Left forelimb (tissue), 1 donor: Measurements from ENCODE around the gene SEPTIN11.
"Not testable (repeated sequence)": the region's sequence is repeated elsewhere in the genome, so short reads cannot be mapped to it uniquely, and the experiment has no call there.

Experiments
- DNase-seq: peaks from one replicate; pipeline ENCODE4 v3.0.0-alpha.2; 2018; ENCODE audit warnings: low spot score

Gene SEPTIN11

GRCh38 chr4:76952071-76952470 is 2.5 kb downstream of the SEPTIN11 start:
- no peak for DNase-seq

- no peak for DNase-seq
Observed at GRCh38 chr4:76952656-76953582, 3.4 kb downstream of the SEPTIN11 start.

- DNase-seq, result no peak
Observed at GRCh38 chr4:76953956-76954355, 4.4 kb downstream of the SEPTIN11 start.

GRCh38 chr4:76954489-76954888 is 4.9 kb downstream of the SEPTIN11 start:
- DNase-seq, result no peak

GRCh38 chr4:76955182-76955581 is 5.6 kb downstream of the SEPTIN11 start:
- DNase-seq, result no peak

GRCh38 chr4:76957004-76957738 is 7.6 kb downstream of the SEPTIN11 start:
- no peak for DNase-seq

- no peak for DNase-seq
Observed at GRCh38 chr4:76958891-76959290, 9.3 kb downstream of the SEPTIN11 start.

GRCh38 chr4:76960014-76960413 is 10.5 kb downstream of the SEPTIN11 start:
- DNase-seq, result no peak

- DNase-seq, result no peak
Observed at GRCh38 chr4:76962406-76963130, 13.0 kb downstream of the SEPTIN11 start.

GRCh38 chr4:76963131-76963750 is 13.7 kb downstream of the SEPTIN11 start:
- DNase-seq, result no peak

- not testable (repeated sequence) for DNase-seq
Observed at GRCh38 chr4:76963927-76964326, 14.4 kb downstream of the SEPTIN11 start.

GRCh38 chr4:76964769-76965168 is 15.2 kb downstream of the SEPTIN11 start:
- no peak for DNase-seq

- no peak for DNase-seq
Observed at GRCh38 chr4:76965866-76966579, 16.5 kb downstream of the SEPTIN11 start.

- DNase-seq, result no peak
Observed at GRCh38 chr4:76968937-76969336, 19.4 kb downstream of the SEPTIN11 start.

- no peak for DNase-seq
Observed at GRCh38 chr4:76969495-76969894, 19.9 kb downstream of the SEPTIN11 start.

GRCh38 chr4:76969941-76970529 is 20.5 kb downstream of the SEPTIN11 start:
- no peak for DNase-seq

GRCh38 chr4:76972306-76972705 is 22.8 kb downstream of the SEPTIN11 start:
- DNase-seq, result no peak

- DNase-seq, result no peak
Observed at GRCh38 chr4:76974150-76974549, 24.6 kb downstream of the SEPTIN11 start.

- DNase-seq, result no peak
Observed at GRCh38 chr4:76977113-76977512, 27.6 kb downstream of the SEPTIN11 start.

GRCh38 chr4:76977736-76978350 is 28.3 kb downstream of the SEPTIN11 start:
- DNase-seq, result no peak
